NCI-H526 treated with DMSO at 0.1 percent for 48 hours (cell line): ENCODE data around the gene IQCH.
A peak's percentile ranks its signal among the peaks of the same experiment; 100 is the strongest.
"Not testable (repeated sequence)": the region's sequence is repeated elsewhere in the genome, so short reads cannot be mapped to it uniquely, and the experiment has no call there.

Source experiments
- DNase-seq: peaks from one replicate; lab custom pipeline; 2025; lab: John Stamatoyannopoulos, UW

IQCH gene

GRCh38 chr15:67358391-67358790 is 103.8 kb downstream of the IQCH start:
- DNase-seq: no peak

DNA sequence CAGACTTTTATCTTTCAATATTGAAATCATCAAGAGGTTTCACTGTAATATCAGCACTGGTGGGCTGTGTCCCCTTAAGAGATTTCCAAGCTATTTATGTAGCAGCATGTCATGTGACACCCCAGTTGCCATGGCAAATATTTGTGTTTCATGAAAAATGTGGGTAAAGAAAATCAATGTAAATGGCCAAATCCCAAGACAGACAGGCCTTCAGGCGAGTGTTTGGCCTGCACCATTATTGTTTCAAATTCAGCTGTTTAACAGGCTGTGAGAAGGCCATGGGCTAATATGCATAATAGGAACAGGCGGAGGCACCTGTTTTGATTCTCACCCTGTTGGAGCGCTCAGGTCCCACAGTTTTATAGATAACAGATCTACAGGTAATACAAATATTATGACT is 104.2 kb downstream of the IQCH start:
- peak; percentile 68 for DNase-seq

DNA sequence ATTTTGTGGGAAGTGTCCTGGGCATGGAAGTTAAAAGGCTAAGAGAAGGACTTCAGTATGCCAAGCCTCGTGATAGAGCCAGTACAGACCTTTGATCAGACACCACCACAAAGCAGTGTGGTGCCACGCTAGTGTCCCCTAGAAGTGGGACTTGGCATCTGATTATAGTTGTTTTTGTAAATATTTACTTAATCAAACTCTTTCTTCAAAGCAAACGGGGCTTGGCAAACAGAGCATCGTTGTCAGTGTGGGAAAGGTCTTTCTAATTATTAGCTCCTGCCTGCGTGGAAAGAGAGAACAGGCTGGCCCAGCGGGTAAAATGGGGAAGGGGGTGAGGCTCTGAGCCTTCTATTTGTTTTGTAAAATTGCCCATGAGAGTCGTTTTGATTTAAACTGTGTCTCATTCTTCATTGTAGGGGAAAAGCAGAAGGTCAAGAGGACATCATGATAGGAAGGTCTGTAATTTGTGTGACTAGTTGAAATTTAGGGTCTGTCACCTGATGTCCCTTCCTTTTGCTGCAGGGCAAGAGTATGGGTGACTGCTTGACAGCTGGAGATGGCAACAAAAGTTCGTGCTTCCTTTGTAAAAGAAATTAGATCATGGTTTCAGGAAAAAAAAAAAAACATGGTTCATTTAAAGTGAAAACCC is 105.0 kb downstream of the IQCH start:
- DNase-seq: peak; percentile 57

GRCh38 chr15:67361100-67361499 is 106.5 kb downstream of the IQCH start:
- DNase-seq: no peak

GRCh38 chr15:67363712-67364111 is 109.1 kb downstream of the IQCH start:
- not testable (repeated sequence) for DNase-seq

DNA sequence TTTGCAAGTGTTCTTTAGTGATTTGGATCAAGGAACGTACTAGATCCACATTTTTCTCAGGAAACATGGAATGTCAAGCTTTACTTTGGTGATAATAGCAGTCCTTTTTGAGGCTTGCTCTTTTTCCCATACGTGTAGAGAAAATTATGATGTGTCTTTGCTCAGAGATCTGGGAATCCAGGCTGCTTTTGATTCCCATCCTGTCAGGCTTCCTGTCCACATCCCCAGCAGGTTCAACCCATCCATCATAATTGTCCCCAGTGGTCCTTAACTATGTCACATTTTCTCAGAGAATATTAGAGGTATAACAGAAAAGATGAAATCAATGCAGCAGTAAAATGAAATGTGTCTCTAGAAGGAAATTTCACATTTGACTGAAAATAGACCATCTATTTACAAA is 111.4 kb downstream of the IQCH start:
- no peak for DNase-seq

DNA sequence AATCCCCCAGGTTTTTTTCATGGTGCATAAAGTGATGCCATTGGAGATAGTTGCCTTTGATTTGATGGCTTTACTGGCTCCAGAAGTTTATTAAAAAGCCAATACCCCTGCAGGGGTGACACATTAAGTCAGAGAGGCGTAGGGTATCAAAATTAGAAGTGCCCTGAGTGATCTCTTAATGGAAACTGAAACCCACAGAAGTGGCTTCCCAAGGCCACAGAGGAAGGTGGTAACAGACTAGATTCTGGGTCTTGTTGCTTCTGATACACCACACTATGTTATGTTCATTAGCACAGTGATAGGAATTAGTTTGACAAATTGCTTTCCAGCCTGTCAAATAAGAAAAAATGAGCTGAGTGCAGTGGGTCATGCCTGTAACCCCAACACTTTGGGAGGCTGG is 112.3 kb downstream of the IQCH start:
- DNase-seq: no peak

GRCh38 chr15:67369359-67369998 is 114.9 kb downstream of the IQCH start:
- DNase-seq: no peak

- no peak for DNase-seq
Observed at GRCh38 chr15:67370206-67370954, 115.8 kb downstream of the IQCH start.

GRCh38 chr15:67372543-67372942 is 118.0 kb downstream of the IQCH start:
- DNase-seq: no peak

DNA sequence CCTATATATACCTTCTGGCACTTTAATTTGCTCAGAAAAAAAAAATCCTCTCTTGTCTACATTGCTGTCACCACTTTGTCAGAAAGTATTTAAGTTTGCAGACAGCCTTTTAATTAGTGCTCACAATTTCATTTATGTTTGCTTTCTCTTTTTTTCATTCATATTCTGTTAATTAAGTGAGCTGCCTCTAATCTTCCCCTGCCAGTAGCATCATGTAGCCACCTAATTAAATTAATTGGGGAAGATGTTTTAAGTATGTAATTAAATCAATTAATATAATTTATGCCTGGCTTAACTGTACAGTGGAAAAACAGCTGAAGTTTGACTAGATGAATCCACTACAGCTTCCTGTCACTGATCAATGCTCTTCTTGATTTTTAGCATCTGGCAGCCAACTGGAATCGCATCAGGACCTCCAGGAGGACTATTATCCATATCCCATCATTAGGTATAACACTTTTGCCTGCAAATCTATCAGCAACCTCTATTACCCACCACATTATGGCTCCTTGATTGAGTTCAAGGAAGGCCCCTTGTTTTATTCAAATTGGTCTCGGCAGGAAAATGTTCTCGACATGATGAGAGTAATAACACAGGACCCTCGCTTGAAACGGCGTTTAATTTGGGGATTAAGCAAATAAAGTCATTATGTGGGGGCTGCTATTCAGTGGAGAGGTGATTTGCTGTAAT is 118.5 kb downstream of the IQCH start:
- no peak for DNase-seq

DNA sequence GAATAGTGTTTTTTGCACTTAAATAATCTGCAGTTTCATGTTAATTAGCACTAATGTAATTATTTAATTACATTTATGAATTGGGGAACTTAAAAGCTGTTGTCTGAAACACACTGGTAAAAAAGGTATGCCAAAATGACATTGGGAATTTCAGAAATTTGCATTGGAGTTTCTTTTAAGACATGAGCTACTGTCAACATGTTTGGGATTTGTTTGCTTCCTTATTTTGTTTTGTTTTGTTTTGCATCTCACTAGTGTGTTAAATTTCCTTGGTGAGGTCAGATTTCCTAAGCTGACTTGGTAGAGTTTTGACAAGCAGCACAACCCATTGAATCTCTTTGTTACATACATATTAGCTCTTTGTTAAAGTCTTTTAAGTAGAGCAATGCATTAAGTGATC is 119.4 kb downstream of the IQCH start:
- no peak for DNase-seq

DNA sequence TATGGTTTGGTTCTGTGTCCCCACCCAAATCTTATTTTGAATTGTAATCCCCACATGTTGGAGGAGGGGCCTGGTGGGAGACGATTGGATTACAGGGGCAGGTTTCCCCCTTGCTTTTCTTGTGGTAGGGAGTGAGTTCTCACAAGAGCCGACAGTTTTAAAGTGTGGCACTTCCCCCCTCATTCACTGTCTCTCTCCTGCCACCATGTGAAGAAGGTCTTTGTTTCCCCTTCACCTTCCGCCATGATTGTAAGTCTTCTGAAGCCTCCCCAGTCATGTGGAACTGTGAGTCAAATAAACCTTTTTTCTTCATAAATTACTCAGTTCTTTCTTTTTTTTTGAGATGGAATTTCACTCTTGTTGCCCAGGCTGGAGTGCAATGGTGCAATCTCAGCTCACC is 124.9 kb downstream of the IQCH start:
- no peak for DNase-seq

- DNase-seq: no peak
Observed at GRCh38 chr15:67380921-67381320, 126.3 kb downstream of the IQCH start.

DNA sequence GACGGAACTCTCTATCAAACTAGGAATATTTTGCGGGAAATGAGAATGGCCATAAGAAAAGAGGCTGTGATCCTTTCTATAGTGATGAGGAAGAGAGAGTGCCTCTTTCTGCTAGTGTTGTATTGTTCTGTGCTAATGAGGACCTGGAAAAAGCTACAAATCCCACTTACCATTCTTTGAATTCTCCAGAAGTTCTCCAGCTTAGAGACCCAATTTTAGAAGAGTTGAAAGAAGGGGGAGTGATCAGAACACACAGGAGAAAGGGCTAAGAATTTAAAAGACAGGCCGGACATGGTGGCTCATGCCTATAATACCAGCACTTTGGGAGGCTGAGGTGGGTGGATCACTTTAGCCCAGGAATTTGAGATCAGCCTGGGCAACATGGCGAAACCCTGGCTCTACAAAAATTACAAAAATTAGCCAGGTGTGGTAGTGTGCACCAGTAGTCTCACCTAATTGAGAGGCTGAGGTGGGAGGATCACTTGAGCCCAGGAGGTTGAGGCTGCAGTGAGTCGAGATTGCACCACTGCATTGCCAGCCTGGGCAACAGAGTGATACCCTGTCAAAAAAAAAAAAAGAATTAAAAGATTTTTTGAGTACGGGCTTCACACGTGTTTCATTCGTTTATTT is 126.9 kb downstream of the IQCH start:
- DNase-seq: no peak

DNA sequence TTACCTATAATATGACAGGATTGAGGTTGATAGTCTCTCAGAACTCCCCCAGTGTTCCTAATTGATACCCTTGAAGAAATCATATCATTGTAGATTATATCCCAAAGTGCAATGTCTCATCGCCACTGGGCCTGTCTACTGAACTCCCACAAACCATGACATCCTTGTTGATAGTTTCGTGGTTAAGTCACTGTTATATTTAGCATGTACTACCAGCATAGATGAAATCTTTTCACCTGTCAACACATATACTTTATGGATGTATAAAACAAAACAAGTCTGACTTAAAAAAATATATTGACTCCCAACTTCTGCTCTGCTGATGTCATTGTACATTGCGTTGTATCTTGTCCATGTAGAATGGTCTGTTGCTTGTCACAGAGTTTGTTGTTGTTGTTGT is 128.1 kb downstream of the IQCH start:
- no peak for DNase-seq

GRCh38 chr15:67383899-67384298 is 129.3 kb downstream of the IQCH start:
- DNase-seq: no peak

GRCh38 chr15:67384761-67385160 is 130.2 kb downstream of the IQCH start:
- no peak for DNase-seq

- no peak for DNase-seq
Observed at GRCh38 chr15:67385971-67386370, 131.4 kb downstream of the IQCH start.

DNA sequence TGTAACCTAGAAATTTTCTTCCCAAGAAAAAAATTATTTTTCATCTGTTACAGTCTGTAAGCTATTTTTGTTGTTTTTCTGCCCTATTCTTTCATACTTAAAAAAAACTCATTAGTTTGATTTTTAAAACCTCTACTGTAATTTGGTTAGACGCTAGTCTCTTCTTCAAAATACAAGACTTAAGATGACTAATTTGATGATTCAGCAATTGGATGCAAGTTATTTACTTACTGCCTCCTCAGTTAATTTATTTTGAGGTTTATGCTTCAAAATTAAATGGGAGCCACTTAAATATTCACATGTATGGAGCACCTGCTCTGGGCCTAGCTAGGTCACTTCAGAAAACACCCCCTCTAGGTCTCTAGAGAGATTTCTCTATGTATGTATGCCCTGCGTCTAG is 132.4 kb downstream of the IQCH start:
- no peak for DNase-seq

- no peak for DNase-seq
Observed at GRCh38 chr15:67389975-67390374, 135.4 kb downstream of the IQCH start.
